ENCODE results near the gene RUFY1. TPM values are rescaled to one million over a fixed set of nuclear protein-coding genes. Genes with fewer than 3 reads are reported as not detected.

RUFY1 gene
- total and polyA plus RNA-seq, 2 of the 13 experiments (the other 11 are each of a cell fraction or from before 2014, with no cell fraction given): 19.9 to 31.9 TPM

GRCh38 chr5:179623906-179624741, 73.8 kb downstream of the RUFY1 start (continued):
- TF ChIP-seq ZNF646 (CRISPR knock-in tag; IDR thresholded peaks at IDR 0.05) (no peak), CERS6 (CRISPR knock-in tag; IDR thresholded peaks at IDR 0.05) (no peak), ZNF564 (CRISPR knock-in tag; IDR thresholded peaks at IDR 0.05) (peak; percentile 54; the same call in 1 of the 2 replicates), SRY (CRISPR knock-in tag; IDR thresholded peaks at IDR 0.05) (peak; percentile 31; the same call in 1 of the 2 replicates), CBX2 (IDR thresholded peaks at IDR 0.05; ENCODE audit: low read depth, low read length) (no peak), CBX2 (CRISPR knock-in tag; IDR thresholded peaks at IDR 0.05; ENCODE audit: low read depth) (no peak), ZKSCAN5 (CRISPR knock-in tag; IDR thresholded peaks at IDR 0.05) (no peak; the same call in 1 of the 2 replicates), HOXA3 (CRISPR knock-in tag; IDR thresholded peaks at IDR 0.05) (peak; percentile 6; the same call in 1 of the 2 replicates), NFRKB (IDR thresholded peaks at IDR 0.05) (no peak), ELF4 (CRISPR knock-in tag; IDR thresholded peaks at IDR 0.05; ENCODE audit: borderline replicate concordance) (no peak), SMAD3 (CRISPR knock-in tag; IDR thresholded peaks at IDR 0.05) (no peak), HOXD1 (CRISPR knock-in tag; IDR thresholded peaks at IDR 0.05) (peak; percentile 26; the same call in 1 of the 2 replicates), HNRNPK (IDR thresholded peaks at IDR 0.05; ENCODE audit: low read depth, low read length, poor library complexity, severe bottlenecking) (no peak), CBFB (CRISPR knock-in tag; IDR thresholded peaks at IDR 0.05) (peak; percentile 33; the same call in 1 of the 2 replicates), SRSF4 (IDR thresholded peaks at IDR 0.05; ENCODE audit: low read depth, low read length, poor library complexity, severe bottlenecking) (no peak), ZNF879 (CRISPR knock-in tag; IDR thresholded peaks at IDR 0.05) (0 out of 2 replicates have a peak, but pooled peaks have one; percentile 68), HMGXB4 (CRISPR knock-in tag; IDR thresholded peaks at IDR 0.05; ENCODE audit: borderline replicate concordance in 1 of 2, low read depth in 1 of 2) (peak; percentile 58 to 76; a peak in 2 of 4 replicates), CSRNP1 (CRISPR knock-in tag; IDR thresholded peaks at IDR 0.05) (0 out of 2 replicates have a peak, but pooled peaks have one; percentile 15)
